ENCODE data around the gene PTCRA. TPM values are rescaled to one million over a fixed set of nuclear protein-coding genes. Genes with fewer than 3 reads are reported as not detected.

The PTCRA gene
- total and polyA plus RNA-seq, 2 experiments from 2014 or later, result not detected

DNA sequence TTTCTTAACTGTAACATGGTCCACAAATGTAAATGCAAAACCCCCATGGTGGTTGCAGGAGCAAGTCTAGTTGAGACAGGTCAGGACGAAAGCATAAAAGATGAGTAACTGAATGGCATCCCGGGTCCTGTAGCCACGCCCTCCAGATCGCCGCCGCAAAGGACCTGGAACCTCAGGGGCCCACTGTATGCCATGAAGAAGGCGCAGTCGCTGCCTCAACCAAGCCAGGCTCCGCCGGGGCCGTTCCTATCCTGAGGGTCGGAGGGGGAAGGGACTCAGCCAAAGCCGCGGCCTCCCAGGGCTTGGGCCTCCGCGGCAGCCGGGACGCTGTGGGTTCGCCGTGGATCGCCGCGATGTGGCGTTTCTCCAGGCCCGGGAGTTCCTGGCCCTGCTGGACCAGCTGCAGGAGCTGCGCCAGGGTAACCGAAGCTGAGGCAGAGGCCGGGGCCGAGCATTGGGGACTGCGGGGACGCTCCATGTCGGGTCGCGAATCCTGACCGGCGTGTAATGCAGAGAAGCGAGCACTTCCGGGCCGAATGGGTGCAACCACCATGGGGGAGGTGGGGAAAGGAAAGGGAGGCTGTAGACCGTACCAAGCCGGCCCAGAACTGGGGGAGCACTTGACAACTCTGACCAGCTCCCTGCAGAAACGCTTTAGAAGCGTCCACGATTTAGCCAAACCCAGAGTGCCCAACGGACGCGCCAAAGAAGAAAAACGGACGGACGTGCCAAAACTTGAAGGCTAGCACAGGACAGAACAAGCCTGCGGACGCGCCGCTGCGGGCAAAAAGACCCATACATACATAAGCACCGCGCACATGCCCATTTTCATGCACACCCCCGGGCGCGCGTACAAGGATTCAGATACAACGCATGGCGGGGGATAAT lies 25.3 kb upstream of the PTCRA start:
- H3K4me1 ChIP-seq (ENCODE audit: insufficient read depth), result peaks cover 7% of the 10 kb centered on the region; the same call in 1 of the 2 replicates
- H4K20me1 ChIP-seq (replicated peaks; ENCODE audit: insufficient read depth), result 0 out of 2 replicates have a peak, but pooled peaks cover 6% of the 10 kb centered on the region
- peak; percentile 91 for ATAC-seq
- H3K4me3 ChIP-seq, result peak overlapping the region; percentile 73
- peaks cover 10% of the 10 kb centered on the region; the same call in 1 of the 2 replicates for H3K36me3 ChIP-seq (ENCODE audit: insufficient read depth)
- no peaks in the 10 kb centered on the region for H3K27me3 ChIP-seq (ENCODE audit: insufficient read depth)
- peaks cover 14% of the 10 kb centered on the region; the same call in 1 of the 3 replicates for H3K4me1 Mint-ChIP-seq
- H2AFZ ChIP-seq, result peak overlapping the region; percentile 99
- H3K4me2 ChIP-seq, result peak overlapping the region; percentile 70
- peak overlapping the region; percentile 87 for H3K4me3 Mint-ChIP-seq
- H3K27ac Mint-ChIP-seq, result peak overlapping the region; percentile 97
- peaks cover 29% of the 10 kb centered on the region for H3F3A ChIP-seq (replicated peaks; ENCODE audit: low read depth)
- peaks cover 9% of the 10 kb centered on the region for H3K27me3 Mint-ChIP-seq (ENCODE audit: insufficient read depth, low read depth, poor library complexity)
- DNase-seq (ENCODE audit: low spot score), result peak; percentile 98
- peaks cover 31% of the 10 kb centered on the region for H3K36me3 Mint-ChIP-seq (ENCODE audit: low read depth)
- no peaks in the 10 kb centered on the region for H3K9me3 Mint-ChIP-seq
- peak overlapping the region; percentile 94 for H3K27ac ChIP-seq (ENCODE audit: low read depth)
- H3K9me2 ChIP-seq (ENCODE audit: insufficient read depth), result no peaks in the 10 kb centered on the region
- TF ChIP-seq POLR2AphosphoS5 (IDR thresholded peaks at IDR 0.05; ENCODE audit: low read depth) (peak; percentile 91), STAT1 (IDR thresholded peaks at IDR 0.05; ENCODE audit: unreplicated experiment) (no peak), CTCF (conservative IDR thresholded peaks at IDR 0.05; ENCODE audit: low read depth in 2 of 2) (no peak), ZNF114 (CRISPR knock-in tag; IDR thresholded peaks at IDR 0.05) (no peak), EZH2 (IDR thresholded peaks at IDR 0.05; ENCODE audit: low read depth, unreplicated experiment) (no peak), ETS1 (IDR thresholded peaks at IDR 0.05) (peak; percentile 25; the same call in 1 of the 2 replicates), EZH2phosphoT487 (IDR thresholded peaks at IDR 0.05; ENCODE audit: unreplicated experiment) (no peak), ZNF462 (CRISPR knock-in tag; IDR thresholded peaks at IDR 0.05) (no peak), NANOG (IDR thresholded peaks at IDR 0.05; ENCODE audit: borderline replicate concordance) (no peak; the same call in 1 of the 2 replicates), REST (IDR thresholded peaks at IDR 0.05; ENCODE audit: unreplicated experiment) (no peak), ZNF331 (CRISPR knock-in tag; IDR thresholded peaks at IDR 0.05; ENCODE audit: low read depth) (no peak), JUNB (IDR thresholded peaks at IDR 0.05; ENCODE audit: unreplicated experiment) (no peak), CREB1 (CRISPR knock-in tag; IDR thresholded peaks at IDR 0.05; ENCODE audit: low read depth) (0 out of 2 replicates have a peak, but pooled peaks have one; percentile 31)
- H3K79me2 ChIP-seq (replicated peaks; ENCODE audit: insufficient read depth), result no peaks in the 10 kb centered on the region
